ENCODE data around the gene YAP1.

DNA sequence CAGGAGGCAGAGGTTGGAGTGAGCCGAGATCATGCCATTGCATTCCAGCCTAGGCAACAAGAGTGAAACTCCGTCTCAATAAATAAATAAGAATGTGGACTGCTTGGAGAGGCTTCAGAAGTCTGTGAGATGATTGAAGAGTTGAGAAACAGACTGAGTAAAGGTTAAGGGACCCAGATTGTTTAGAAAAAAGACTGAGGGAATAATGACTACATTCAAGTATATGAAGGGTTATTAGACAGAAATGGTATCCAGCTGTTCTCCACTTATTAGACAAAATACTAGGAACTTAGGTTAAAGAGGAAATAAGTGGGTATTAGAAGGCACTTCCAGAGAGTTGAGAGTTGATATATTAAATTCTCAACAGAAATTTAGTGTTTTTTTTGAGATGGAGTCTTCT lies 10.5 kb upstream of the YAP1 start:
- TF ChIP-seq, protein P1, sequence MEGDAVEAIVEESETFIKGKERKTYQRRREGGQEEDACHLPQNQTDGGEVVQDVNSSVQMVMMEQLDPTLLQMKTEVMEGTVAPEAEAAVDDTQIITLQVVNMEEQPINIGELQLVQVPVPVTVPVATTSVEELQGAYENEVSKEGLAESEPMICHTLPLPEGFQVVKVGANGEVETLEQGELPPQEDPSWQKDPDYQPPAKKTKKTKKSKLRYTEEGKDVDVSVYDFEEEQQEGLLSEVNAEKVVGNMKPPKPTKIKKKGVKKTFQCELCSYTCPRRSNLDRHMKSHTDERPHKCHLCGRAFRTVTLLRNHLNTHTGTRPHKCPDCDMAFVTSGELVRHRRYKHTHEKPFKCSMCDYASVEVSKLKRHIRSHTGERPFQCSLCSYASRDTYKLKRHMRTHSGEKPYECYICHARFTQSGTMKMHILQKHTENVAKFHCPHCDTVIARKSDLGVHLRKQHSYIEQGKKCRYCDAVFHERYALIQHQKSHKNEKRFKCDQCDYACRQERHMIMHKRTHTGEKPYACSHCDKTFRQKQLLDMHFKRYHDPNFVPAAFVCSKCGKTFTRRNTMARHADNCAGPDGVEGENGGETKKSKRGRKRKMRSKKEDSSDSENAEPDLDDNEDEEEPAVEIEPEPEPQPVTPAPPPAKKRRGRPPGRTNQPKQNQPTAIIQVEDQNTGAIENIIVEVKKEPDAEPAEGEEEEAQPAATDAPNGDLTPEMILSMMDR (conservative IDR thresholded peaks at IDR 0.05; ENCODE audit: low read depth, low read length), result no peak
- TF ChIP-seq EZH2 (IDR thresholded peaks at IDR 0.05; ENCODE audit: borderline replicate concordance, low read depth, low read length, poor library complexity, severe bottlenecking), result no peak
